ES-I3 (cell line): ENCODE measurements around the gene ITGA3.
A peak's percentile ranks its signal among the peaks of the same experiment; 100 is the strongest.

Source experiments
- H3K36me3 ChIP-seq: 2 replicates; pipeline ENCODE4 v1.6.1; 2013; ENCODE audit warnings: mild to moderate bottlenecking, low read length, control low read depth, moderate library complexity; ENCODE audit not compliant: insufficient read depth
- H3K4me1 ChIP-seq: 2 replicates; pipeline ENCODE4 v1.6.1; 2013; ENCODE audit warnings: mild to moderate bottlenecking, control low read depth, low read length; ENCODE audit not compliant: insufficient read depth
- H3K9ac ChIP-seq: 2 replicates; pipeline ENCODE4 v1.6.1; 2013; ENCODE audit warnings: low read depth, mild to moderate bottlenecking, low read length, moderate library complexity
- H3K9me3 ChIP-seq: 2 replicates; pipeline ENCODE4 v1.6.1; 2013; ENCODE audit warnings: mild to moderate bottlenecking, low read length, moderate library complexity; ENCODE audit not compliant: control insufficient read depth, insufficient read depth

Gene ITGA3

GRCh38 chr17:50094753-50095619 is 39.1 kb downstream of the ITGA3 start, which contains the start of gene PDK2:
PDK2 (plus strand) TSS chr17:50095351; CDS start chr17:50095436, 85 bp downstream.
- Histone ChIP-seq H3K4me1 (peaks cover 5% of the 10 kb centered on the region; the same call in 1 of the 2 replicates), H3K9ac (peak within 1 kb of the TSS; percentile 73), H3K36me3 (no peaks in the 10 kb centered on the region), H3K9me3 (no peaks in the 10 kb centered on the region)

GRCh38 chr17:50095626-50096037 is 39.7 kb downstream of the ITGA3 start:
- no peaks in the 10 kb centered on the region for H3K9me3 ChIP-seq
- no peaks in the 10 kb centered on the region for H3K36me3 ChIP-seq
- peaks cover 11% of the 10 kb centered on the region for H3K4me1 ChIP-seq
- H3K9ac ChIP-seq, result peak overlapping the region; percentile 73

DNA sequence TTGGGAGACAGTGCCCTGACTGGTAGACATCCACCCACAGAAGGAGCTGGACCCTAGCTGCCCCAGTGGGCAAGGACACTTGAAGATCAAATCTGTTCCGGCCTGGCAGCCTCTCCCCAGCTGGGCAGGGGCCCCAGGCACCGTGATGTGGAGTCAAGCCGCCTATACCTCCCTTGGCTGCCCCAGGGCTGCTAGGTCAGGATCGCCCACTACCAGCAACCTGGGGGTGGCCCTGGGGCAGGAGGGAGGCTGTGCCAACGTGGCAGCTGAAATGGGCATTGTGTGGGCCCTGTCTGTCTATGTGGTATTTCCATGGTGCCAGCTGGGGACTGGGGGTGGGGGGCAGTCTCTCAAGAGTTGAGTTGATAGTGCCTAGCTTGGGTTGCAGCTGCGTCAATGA is 40.2 kb downstream of the ITGA3 start:
- peaks cover 14% of the 10 kb centered on the region for H3K4me1 ChIP-seq
- H3K9me3 ChIP-seq, result no peaks in the 10 kb centered on the region
- no peaks in the 10 kb centered on the region for H3K36me3 ChIP-seq
- peak overlapping the region; percentile 73 for H3K9ac ChIP-seq

GRCh38 chr17:50096758-50097157 is 40.8 kb downstream of the ITGA3 start:
- Histone ChIP-seq H3K4me1 (peaks cover 20% of the 10 kb centered on the region), H3K9me3 (no peaks in the 10 kb centered on the region), H3K9ac (no peak overlapping the region), H3K36me3 (no peaks in the 10 kb centered on the region)

- no peak overlapping the region for H3K9ac ChIP-seq
- H3K36me3 ChIP-seq, result no peaks in the 10 kb centered on the region
- no peaks in the 10 kb centered on the region for H3K9me3 ChIP-seq
- peaks cover 27% of the 10 kb centered on the region for H3K4me1 ChIP-seq
Observed at GRCh38 chr17:50097455-50097854, 41.5 kb downstream of the ITGA3 start.

- H3K36me3 ChIP-seq, result no peaks in the 10 kb centered on the region
- peaks cover 28% of the 10 kb centered on the region for H3K4me1 ChIP-seq
- no peaks in the 10 kb centered on the region for H3K9me3 ChIP-seq
- H3K9ac ChIP-seq, result no peak overlapping the region
Observed at GRCh38 chr17:50097926-50098325, 42.0 kb downstream of the ITGA3 start.

DNA sequence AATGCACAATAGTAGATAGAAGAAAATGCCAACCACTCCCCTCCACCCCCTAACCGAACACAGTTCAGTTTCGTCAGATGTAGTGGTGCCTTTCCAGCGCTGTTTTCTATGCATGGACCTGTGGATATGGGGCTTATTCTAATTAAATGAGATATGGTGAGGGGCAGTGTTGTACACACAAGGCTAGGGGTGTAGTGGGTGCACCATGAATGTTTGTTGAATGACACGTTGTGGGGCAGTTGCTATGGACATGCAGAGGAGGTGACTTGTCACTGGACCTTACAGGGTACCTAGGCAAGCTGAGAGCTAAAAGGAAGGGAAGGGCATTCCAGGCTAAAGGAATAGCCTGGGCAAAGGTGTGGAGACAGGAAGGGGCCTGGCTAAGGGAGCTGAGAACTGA is 42.7 kb downstream of the ITGA3 start:
- Histone ChIP-seq H3K9me3 (no peaks in the 10 kb centered on the region), H3K9ac (no peak overlapping the region), H3K36me3 (no peaks in the 10 kb centered on the region), H3K4me1 (peaks cover 28% of the 10 kb centered on the region)

DNA sequence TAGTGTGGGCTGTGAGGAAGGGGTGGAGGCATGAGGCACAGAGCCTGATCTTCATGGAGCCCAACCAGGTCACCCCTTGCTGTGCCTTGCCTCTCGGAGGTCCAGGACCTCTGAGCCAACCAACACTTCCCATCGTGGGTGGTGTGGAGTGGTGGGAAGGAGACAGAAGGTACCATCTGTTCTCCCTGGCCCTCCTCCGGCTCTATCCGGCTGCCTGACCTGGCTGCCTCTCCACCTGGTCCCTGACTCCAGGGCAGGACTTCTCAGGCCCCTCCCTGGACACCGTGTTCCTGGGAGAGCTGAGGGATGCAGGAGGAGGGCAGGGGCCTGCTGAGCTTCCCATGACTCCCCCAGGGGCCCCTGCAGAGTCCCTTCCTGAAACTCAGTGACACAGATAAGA is 43.1 kb downstream of the ITGA3 start:
- Histone ChIP-seq H3K36me3 (no peaks in the 10 kb centered on the region), H3K9ac (no peak overlapping the region), H3K9me3 (no peaks in the 10 kb centered on the region), H3K4me1 (peaks cover 28% of the 10 kb centered on the region)

- Histone ChIP-seq H3K4me1 (peaks cover 28% of the 10 kb centered on the region), H3K9me3 (no peaks in the 10 kb centered on the region), H3K9ac (peak overlapping the region; percentile 6; the same call in 1 of the 2 replicates), H3K36me3 (no peaks in the 10 kb centered on the region)
Observed at GRCh38 chr17:50100480-50100883, 44.6 kb downstream of the ITGA3 start.

DNA sequence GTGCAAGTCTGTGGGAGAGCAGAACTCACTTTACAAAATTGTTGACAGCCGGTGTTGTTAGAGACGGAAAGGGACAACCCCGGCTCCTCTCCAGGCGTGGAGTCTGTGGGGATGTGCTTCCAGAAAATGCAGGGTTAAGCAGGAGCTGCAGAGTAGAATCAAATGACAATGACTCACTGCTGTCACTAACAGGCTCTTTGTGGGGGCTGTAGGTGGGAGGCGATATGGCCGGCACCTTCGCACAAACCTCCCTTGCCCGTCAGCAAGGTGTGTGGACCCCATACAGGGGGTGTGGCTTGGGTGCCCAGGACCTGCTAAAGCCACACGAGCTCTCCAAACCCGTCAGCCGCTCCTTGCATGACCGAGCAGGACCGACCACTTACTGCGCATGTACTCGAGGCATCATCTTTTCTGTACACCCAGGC is 45.0 kb downstream of the ITGA3 start:
- H3K9me3 ChIP-seq, result no peaks in the 10 kb centered on the region
- peak overlapping the region; percentile 6; the same call in 1 of the 2 replicates for H3K9ac ChIP-seq
- H3K4me1 ChIP-seq, result peaks cover 26% of the 10 kb centered on the region
- no peaks in the 10 kb centered on the region for H3K36me3 ChIP-seq

GRCh38 chr17:50101346-50102163 is 45.6 kb downstream of the ITGA3 start:
- Histone ChIP-seq H3K4me1 (peaks cover 23% of the 10 kb centered on the region), H3K36me3 (no peaks in the 10 kb centered on the region), H3K9ac (peak overlapping the region; percentile 6; the same call in 1 of the 2 replicates), H3K9me3 (no peaks in the 10 kb centered on the region)

- H3K4me1 ChIP-seq, result peaks cover 23% of the 10 kb centered on the region
Observed at GRCh38 chr17:50102164-50102991, 46.5 kb downstream of the ITGA3 start.

DNA sequence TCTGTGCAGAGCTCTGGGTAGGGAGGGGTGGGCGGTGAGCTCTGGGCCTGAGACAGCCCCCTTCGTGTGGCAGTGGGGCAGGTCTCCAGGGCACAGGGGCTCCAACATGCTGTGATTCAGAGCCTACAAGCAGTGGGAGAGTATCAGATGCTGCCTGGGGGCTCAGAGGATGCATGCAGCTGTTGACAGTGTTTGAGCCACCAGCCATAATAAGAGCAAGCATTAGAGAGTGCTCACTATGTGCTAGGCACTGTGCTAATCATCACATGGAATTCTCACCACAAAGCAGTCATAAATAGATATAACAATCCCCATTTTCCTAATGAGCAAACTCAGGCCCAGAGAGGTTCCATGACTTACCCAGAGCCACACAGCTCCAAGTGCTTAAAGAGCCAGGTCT is 47.3 kb downstream of the ITGA3 start:
- Histone ChIP-seq H3K9ac (no peak overlapping the region), H3K9me3 (no peaks in the 10 kb centered on the region), H3K4me1 (peaks cover 27% of the 10 kb centered on the region), H3K36me3 (no peaks in the 10 kb centered on the region)

More at GRCh38 chr17:50102164-50102991, 46.5 kb downstream of the ITGA3 start:
- Histone ChIP-seq H3K9ac (no peak overlapping the region), H3K9me3 (no peaks in the 10 kb centered on the region), H3K36me3 (no peaks in the 10 kb centered on the region)

- Histone ChIP-seq H3K36me3 (no peaks in the 10 kb centered on the region), H3K9ac (no peak overlapping the region), H3K9me3 (no peaks in the 10 kb centered on the region), H3K4me1 (peaks cover 27% of the 10 kb centered on the region)
Observed at GRCh38 chr17:50103941-50104340, 48.0 kb downstream of the ITGA3 start.
